Endothelial cell of umbilical vein (primary cell): ENCODE data around the gene PSTK.
A peak's percentile ranks its signal among the peaks of the same experiment; 100 is the strongest.

Source experiments
- CTCF ChIP-seq, 2 donors: IDR thresholded peaks; 1 replicate in 1 of 2; 2 replicates in 1 of 2; pipeline ENCODE4 v1.5.1; 2011; ENCODE audit warnings: low read length in 2 of 2, mild to moderate bottlenecking in 2 of 2, moderate library complexity in 2 of 2, control low read depth in 1 of 2, inconsistent platforms in 1 of 2, low read depth in 1 of 2; ENCODE audit not compliant: insufficient read depth in 1 of 2; ENCODE audit errors: extremely low read depth in 1 of 2
- EZH2 ChIP-seq: IDR thresholded peaks from 2 replicates; pipeline ENCODE4 v1.6.1; 2012; ENCODE audit warnings: borderline replicate concordance, low read depth, mild to moderate bottlenecking, moderate library complexity, low read length, inconsistent platforms; ENCODE audit not compliant: severe bottlenecking
- JUN ChIP-seq: IDR thresholded peaks from 2 replicates; pipeline ENCODE4 v1.6.1; 2011; ENCODE audit warnings: borderline replicate concordance, low read depth; ENCODE audit not compliant: insufficient read length, insufficient read depth
- MAX ChIP-seq: IDR thresholded peaks from 2 replicates; pipeline ENCODE4 v1.6.1; 2011; ENCODE audit not compliant: insufficient read depth, insufficient read length
- POLR2A ChIP-seq: IDR thresholded peaks from 2 replicates; pipeline ENCODE4 v1.6.1; 2012; ENCODE audit warnings: low read depth, mild to moderate bottlenecking, control low read depth, low read length
- POLR2AphosphoS5 ChIP-seq: IDR thresholded peaks from 2 replicates; pipeline ENCODE4 v1.6.1; 2012; ENCODE audit warnings: low read depth, mild to moderate bottlenecking, control low read depth, low read length, moderate library complexity; ENCODE audit not compliant: insufficient read depth

- TF ChIP-seq POLR2AphosphoS5 (no peak), CTCF (IDR thresholded peaks at IDR 0.05; ENCODE audit: extremely low read depth in 1 of 2, insufficient read depth in 1 of 2, low read depth in 1 of 2, low read length in 2 of 2) (no peak), EZH2 (no peak), POLR2A (no peak), JUN (peak; percentile 23), MAX (no peak)
Measured at GRCh38 chr10:122939856-122940543, 40.2 kb upstream of the PSTK start.
